ENCODE results near the gene SCUBE2.

SCUBE2 gene

DNA sequence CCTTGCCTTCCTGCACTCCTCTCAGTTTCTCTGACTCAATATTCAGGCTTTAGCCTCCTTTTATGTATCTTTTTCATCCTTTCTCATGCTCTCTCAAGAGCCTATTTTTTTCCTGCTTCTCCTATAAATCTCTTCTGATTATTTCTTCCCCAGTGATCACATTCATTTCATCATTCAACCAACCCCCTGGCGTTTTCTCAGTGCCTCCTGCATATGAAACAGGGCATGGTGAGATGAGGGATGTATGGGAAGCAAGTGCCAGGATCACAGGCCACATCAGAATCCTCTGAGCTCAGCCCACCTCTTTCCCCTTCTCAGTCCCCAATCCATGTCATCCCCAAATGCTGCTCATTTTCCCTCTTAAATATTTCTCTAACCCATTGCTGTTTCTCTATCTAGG, 48.9 kb downstream of the SCUBE2 start:
- no peak for DNase-seq (ENCODE audit: low read depth)
- TF ChIP-seq, protein P1, sequence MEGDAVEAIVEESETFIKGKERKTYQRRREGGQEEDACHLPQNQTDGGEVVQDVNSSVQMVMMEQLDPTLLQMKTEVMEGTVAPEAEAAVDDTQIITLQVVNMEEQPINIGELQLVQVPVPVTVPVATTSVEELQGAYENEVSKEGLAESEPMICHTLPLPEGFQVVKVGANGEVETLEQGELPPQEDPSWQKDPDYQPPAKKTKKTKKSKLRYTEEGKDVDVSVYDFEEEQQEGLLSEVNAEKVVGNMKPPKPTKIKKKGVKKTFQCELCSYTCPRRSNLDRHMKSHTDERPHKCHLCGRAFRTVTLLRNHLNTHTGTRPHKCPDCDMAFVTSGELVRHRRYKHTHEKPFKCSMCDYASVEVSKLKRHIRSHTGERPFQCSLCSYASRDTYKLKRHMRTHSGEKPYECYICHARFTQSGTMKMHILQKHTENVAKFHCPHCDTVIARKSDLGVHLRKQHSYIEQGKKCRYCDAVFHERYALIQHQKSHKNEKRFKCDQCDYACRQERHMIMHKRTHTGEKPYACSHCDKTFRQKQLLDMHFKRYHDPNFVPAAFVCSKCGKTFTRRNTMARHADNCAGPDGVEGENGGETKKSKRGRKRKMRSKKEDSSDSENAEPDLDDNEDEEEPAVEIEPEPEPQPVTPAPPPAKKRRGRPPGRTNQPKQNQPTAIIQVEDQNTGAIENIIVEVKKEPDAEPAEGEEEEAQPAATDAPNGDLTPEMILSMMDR (IDR thresholded peaks at IDR 0.05; ENCODE audit: low read length, missing control alignments): no peak
- no peak overlapping the region for H3K4me3 ChIP-seq (replicated peaks; ENCODE audit: low read depth, low read length)

DNA sequence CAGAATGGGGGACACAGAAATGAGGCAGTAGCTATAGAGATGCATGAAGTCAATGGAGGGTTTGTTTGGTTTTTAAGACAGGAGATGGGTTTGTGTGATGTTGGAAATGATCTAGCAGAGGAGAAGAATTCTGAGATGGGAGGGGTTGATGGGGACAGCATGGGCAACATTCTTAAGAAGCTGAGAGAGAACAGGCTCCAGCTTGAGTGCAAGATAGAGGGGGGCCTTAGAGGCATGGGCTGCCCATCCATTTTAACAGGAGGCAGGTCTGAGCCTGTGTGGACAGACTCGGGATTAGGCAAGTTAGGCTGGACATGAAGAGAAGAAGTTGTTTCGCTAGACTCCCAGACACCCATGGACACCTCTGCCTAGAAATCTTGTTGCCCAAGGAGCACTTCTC, 49.7 kb downstream of the SCUBE2 start:
- TF ChIP-seq, protein P1 (IDR thresholded peaks at IDR 0.05; ENCODE audit: low read length, missing control alignments): no peak
- no peak overlapping the region for H3K4me3 ChIP-seq (replicated peaks; ENCODE audit: low read depth, low read length)
- no peak for DNase-seq (ENCODE audit: low read depth)

DNA sequence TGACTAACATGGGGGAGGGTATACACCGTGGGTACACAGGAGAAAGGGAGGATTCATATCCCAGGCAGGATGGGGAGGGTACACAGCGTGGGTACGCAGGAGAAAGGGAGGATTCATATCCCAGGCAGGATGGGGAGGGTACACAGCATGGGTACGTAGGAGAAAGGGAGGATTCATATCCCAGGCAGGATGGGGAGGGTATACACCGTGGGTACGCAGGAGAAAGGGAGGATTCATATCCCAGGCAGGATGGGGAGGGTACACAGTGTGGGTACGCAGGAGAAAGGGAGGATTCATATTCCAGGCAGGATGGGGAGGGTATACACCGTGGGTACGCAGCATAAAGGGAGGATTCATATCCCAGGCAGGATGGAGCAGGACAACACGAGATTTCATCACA, 51.0 kb downstream of the SCUBE2 start:
- no peak for DNase-seq (ENCODE audit: low read depth)
- TF ChIP-seq, protein P1 (IDR thresholded peaks at IDR 0.05; ENCODE audit: low read length, missing control alignments): no peak

DNA sequence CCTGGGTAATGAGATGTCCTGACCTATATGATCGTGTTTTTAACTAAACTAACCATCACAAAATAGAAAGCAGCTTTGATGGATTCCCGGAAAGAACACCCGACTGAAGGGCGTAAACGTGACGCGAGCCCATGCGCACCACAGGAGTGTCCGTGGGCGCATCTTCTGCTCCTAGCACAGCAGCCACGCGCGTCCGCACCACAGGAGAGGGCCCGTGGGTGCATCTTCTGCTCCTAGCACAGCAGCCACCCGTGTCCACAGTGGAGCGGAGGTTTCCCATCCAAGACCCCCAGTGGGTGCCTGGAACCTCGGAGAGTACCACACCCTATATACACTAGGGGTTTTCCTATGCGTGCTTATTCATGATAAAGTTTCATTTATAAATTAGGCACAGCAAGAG, 51.5 kb downstream of the SCUBE2 start:
- H3K4me3 ChIP-seq (replicated peaks; ENCODE audit: low read depth, low read length): no peak overlapping the region
- DNase-seq (ENCODE audit: low read depth): no peak
- TF ChIP-seq, protein P1 (IDR thresholded peaks at IDR 0.05; ENCODE audit: low read length, missing control alignments): no peak

More for the DNA sequence above, 51.0 kb downstream of the SCUBE2 start:
- no peak overlapping the region for H3K4me3 ChIP-seq (replicated peaks; ENCODE audit: low read depth, low read length)

DNA sequence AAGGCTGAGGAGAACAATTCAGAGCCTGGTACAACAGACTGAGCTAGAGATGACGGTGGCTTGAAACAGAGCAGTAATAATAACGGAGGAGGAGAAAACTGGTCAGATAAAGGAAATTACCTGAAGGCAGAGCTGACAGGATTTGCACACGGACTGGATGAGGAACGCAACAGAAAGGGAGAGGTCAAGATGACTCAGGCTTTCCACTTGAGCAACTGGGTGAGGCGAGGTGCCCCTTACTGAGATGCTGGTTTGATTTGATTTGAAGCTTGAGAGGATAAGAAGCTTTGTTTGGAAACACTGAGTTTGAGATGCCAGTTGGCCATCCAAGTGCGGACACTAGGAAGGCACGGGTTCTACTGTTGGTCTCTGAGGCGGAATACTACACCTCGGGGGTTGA, 52.2 kb downstream of the SCUBE2 start:
- TF ChIP-seq, protein P1 (IDR thresholded peaks at IDR 0.05; ENCODE audit: low read length, missing control alignments): no peak
- peak; percentile 11 for DNase-seq (ENCODE audit: low read depth)
- H3K4me3 ChIP-seq (replicated peaks; ENCODE audit: low read depth, low read length): no peak overlapping the region

DNA sequence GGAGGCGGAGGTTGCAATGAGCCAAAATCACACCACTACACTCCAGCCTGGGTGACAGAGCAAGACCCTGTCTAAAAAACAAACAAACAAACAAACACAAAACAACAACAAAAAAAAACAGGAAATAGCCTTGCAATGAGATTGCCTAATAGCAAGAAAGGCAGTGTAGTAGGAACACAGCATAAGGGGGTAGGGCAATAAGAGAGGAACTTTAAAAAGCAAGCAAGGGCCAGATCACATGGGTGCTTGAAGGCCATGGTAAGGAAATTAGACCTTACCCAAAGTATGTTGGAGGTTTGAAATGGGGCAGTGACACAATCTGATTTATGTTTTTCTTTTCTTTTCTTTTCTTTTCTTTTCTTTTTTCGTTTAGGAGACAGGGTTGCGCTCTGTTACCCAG, 52.9 kb downstream of the SCUBE2 start:
- no peak for DNase-seq (ENCODE audit: low read depth)
- no peak overlapping the region for H3K4me3 ChIP-seq (replicated peaks; ENCODE audit: low read depth, low read length)
- TF ChIP-seq, protein P1 (IDR thresholded peaks at IDR 0.05; ENCODE audit: low read length, missing control alignments): no peak

DNA sequence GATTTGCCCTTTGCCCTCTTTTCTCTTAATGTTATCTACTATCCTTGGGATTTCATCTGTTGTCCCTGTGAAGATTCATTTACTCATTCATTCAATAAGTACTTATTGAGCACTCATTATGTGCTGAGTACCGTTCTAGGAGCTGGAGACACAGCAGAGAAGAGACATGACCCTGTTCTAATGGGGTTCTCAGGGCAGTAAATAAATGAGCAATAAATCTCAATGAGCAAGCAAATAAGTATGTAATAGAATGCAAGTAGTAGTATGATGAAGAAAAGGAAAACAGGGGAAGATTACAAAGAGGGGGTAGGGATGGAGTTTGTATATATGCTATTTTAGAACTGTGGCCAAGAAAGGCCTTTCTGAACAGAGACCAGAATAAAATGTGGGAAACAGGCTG, 53.4 kb downstream of the SCUBE2 start:
- no peak overlapping the region for H3K4me3 ChIP-seq (replicated peaks; ENCODE audit: low read depth, low read length)
- DNase-seq (ENCODE audit: low read depth): no peak
- TF ChIP-seq, protein P1 (IDR thresholded peaks at IDR 0.05; ENCODE audit: low read length, missing control alignments): no peak
